ENCODE data around the gene FUBP3. TPM values are rescaled to one million over a fixed set of nuclear protein-coding genes. Genes with fewer than 3 reads are reported as not detected.

Gene FUBP3
- total RNA-seq, 4 donors from 2014 or later = 27.5 to 40.7 (median 31.7) TPM

DNA sequence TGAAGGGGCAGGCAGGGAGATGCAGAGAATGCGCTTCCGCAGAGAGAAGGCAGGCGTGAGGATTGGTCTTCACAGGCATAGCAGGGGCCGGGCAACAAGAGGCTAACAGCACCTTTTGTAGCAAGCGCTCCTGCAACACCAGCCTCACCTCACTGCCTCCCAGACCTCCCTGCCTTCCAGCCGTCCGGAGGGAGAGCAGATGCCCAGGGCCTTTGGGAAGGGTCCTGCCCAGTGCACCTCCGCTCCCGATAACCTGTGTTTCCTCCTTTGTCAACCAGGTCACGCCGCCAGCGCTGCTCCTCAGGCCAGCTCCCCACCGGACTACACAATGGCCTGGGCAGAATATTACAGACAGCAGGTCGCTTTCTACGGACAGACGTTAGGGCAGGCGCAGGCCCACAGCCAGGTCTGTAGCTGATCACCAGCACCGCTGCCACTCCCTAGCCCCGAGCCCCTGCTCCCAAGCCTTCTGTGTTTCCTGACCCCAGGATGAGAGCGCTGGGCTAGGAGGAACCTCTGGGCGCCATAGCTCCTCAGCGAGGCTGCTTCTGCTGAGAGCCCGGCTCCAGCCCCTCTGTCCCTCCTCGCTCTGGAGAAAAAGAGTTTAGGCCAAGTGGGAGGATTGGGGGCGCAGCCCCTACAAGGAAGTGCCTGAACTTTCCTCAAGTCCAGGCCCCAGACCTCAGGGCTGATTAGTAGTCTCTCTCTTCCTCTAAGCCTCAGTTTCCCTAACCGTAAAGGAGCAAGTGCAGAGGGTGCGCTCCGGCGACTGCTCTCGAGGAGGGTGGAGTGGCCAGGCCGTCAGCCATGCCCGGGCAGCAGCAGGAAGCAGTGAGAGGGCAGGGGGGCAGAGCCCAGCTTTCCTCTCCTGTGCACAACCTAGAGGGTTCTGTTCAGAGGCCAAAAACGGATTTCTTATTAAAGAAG is 56.6 kb downstream of the FUBP3 start:
- 90 to 93% methylated on average over 30 to 33 of the region's 33 CpGs for WGBS, 2 donors
- no peak for DNase-seq (ENCODE audit: low spot score in 2 of 2)
- no peak for TF ChIP-seq POLR2A (IDR thresholded peaks at IDR 0.05)
- TF ChIP-seq, protein P1, sequence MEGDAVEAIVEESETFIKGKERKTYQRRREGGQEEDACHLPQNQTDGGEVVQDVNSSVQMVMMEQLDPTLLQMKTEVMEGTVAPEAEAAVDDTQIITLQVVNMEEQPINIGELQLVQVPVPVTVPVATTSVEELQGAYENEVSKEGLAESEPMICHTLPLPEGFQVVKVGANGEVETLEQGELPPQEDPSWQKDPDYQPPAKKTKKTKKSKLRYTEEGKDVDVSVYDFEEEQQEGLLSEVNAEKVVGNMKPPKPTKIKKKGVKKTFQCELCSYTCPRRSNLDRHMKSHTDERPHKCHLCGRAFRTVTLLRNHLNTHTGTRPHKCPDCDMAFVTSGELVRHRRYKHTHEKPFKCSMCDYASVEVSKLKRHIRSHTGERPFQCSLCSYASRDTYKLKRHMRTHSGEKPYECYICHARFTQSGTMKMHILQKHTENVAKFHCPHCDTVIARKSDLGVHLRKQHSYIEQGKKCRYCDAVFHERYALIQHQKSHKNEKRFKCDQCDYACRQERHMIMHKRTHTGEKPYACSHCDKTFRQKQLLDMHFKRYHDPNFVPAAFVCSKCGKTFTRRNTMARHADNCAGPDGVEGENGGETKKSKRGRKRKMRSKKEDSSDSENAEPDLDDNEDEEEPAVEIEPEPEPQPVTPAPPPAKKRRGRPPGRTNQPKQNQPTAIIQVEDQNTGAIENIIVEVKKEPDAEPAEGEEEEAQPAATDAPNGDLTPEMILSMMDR (IDR thresholded peaks at IDR 0.05) = no peak
- H3K4me3 ChIP-seq (ENCODE audit: low read depth, poor library complexity, severe bottlenecking) = no peak overlapping the region
- intact Hi-C loops (cut with DNase I; ENCODE audit: low total_unique reads) = no loop called here

DNA sequence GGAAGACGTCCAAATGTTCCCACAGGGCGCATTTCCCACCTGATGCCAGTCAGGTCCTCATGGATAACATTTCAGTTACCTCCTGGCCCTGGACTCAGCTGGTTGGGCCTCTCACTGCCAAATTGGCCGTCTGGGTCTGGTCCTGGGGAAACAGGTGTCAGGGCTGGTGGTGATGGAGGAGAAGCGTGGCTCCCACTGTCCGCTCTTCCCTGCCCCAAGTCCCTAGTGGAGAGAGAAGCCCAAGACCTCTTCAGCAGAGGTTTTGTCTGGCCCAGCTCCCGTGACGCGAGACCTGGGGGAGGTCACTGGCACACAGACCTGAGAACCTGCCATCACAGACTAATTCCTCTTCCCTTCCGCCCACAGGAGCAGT is 57.3 kb downstream of the FUBP3 start:
- WGBS, 2 donors = 86 to 89% methylated on average over 9 of the region's 9 CpGs
- no peak overlapping the region for H3K4me3 ChIP-seq (ENCODE audit: low read depth, poor library complexity, severe bottlenecking)
- no peak for DNase-seq (ENCODE audit: low spot score in 2 of 2)
- intact Hi-C loops (cut with DNase I; ENCODE audit: low total_unique reads) = no loop called here
- TF ChIP-seq, protein P1 (IDR thresholded peaks at IDR 0.05) = no peak
- no peak for TF ChIP-seq POLR2A (IDR thresholded peaks at IDR 0.05)

DNA sequence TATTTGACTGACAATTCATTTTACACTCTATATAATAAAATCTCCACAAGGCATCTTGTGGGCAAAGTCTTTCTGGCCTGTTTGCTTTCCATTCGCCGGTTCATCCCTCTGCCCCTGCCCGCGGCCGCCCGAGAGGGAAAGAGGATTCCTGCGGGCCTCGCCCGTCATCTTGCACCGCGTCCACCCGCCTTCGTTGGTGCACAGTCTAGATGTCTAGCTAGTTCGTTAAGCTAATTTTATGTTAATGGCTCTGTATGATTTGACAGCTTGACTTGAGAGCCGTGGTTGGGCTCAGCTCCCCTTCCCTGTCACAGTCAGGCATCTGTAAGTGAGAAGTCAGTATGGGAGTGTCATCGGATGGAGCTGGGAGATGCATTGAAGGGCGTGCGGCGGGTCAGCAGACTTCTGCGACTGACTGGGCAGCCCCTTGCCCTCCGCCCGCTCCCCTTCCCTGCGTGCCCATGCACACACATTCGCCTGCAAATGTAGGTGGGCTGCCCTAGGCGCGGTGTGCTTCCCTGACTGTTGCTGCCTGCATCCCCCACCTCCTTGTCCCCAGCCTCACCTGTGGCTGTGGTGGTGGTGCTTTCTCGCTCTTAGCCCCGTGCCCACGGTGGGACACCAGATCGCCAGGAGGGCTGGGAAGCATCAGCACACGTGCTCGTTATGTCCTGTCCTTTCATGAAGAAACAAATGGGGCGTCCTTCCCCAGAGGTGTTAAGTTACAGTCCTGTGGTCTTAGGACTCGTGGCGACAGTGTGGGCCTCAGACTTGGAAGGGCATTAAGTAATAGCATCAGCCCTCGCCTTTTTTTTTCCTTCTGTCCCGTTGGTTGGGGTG is 59.1 kb downstream of the FUBP3 start:
- 85 to 86% methylated on average over 35 to 36 of the region's 37 CpGs for WGBS, 2 donors
- intact Hi-C loops (cut with DNase I; ENCODE audit: low total_unique reads) = no loop called here
- no peak for DNase-seq (ENCODE audit: low spot score in 2 of 2)
- TF ChIP-seq, protein P1 (IDR thresholded peaks at IDR 0.05) = no peak
- TF ChIP-seq POLR2A (IDR thresholded peaks at IDR 0.05) = no peak
- no peak overlapping the region for H3K4me3 ChIP-seq (ENCODE audit: low read depth, poor library complexity, severe bottlenecking)

DNA sequence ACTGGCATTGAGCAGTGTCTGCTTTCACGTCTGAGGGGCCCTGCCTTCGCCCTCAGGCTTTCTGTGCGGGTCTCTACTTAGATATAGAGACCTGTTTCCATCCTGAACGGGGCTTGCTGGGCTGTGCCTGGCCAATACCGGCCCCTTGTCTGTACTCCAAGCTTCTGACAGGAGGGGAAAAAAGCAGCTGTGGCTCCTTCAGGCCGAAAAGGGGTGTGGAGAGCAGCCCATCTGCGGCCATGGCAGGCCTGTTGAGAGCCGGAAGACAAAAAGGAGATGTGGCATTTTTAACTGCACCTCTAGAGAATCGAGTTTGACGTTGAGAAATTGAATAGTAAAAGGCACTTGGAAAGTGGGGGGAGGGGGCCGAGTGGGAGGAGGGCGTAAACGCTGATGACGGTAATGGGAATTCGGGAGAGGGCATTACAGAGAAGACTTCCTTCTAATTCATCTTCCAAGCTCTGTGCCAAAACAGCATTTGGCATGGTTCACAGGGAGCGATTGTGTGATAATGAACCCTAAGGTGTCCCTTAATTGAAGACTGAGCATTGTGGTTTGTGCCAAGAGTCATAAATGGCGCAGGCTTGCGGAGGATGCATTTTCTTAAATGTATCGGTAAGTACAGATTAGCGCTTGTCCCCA is 59.9 kb downstream of the FUBP3 start:
- intact Hi-C loops (cut with DNase I; ENCODE audit: low total_unique reads) = no loop called here
- no peak for DNase-seq (ENCODE audit: low spot score in 2 of 2)
- no peak overlapping the region for H3K4me3 ChIP-seq (ENCODE audit: low read depth, poor library complexity, severe bottlenecking)
- WGBS, 2 donors = 66 to 67% methylated on average over 20 of the region's 20 CpGs
- TF ChIP-seq, protein P1 (IDR thresholded peaks at IDR 0.05) = no peak

DNA sequence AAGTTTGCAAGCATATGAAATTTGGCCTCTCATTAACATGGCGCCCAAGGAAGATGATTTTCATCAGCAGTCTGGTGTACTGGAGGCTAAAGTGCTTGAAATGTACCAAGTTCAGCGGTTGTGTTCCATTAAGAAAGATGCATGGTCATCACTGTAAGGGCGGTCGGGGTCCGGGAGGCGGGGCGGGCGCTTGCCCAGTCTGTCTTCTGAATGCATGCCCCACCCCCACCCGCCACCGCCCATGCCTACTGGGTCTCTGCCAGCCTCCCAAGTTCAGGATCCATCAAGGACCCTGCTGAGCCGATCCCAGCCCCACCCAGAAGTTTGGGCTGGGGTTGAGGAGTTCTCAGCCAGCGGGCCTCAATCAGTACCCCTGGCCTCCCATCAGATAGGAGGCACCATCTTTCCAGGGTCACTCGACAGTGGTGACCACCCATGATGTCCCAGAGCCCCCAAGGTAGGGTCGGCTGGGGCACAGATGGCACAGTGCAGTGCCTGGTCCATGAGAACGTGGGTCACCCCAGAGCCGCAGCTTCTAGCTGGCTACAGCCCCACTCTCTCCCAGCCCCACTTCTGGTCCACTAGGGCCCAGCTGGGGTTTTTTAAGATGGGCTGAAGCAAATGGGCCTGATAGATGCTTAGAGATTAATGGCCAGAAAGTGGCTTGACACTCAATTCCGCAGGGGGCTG is 60.6 kb downstream of the FUBP3 start:
- WGBS, 2 donors = 91% methylated on average over 15 to 17 of the region's 17 CpGs
- TF ChIP-seq, protein P1 (IDR thresholded peaks at IDR 0.05) = no peak
- TF ChIP-seq POLR2A (IDR thresholded peaks at IDR 0.05) = no peak
- no peak for DNase-seq (ENCODE audit: low spot score in 2 of 2)
- no peak overlapping the region for H3K4me3 ChIP-seq (ENCODE audit: low read depth, poor library complexity, severe bottlenecking)
- intact Hi-C loops (cut with DNase I; ENCODE audit: low total_unique reads) = no loop called here
